Heart left ventricle (tissue), 13 donors: Measurements from ENCODE around the gene YWHAQ.

Experiments used
- POLR2A ChIP-seq, 2 donors: fragments of 450-650 bp; IDR thresholded peaks; one replicate each; pipeline ENCODE4 v1.6.1; 2017; ENCODE audit warnings: antibody characterized with exemption in 2 of 2, mild to moderate bottlenecking in 2 of 2, moderate library complexity in 2 of 2
- TF ChIP-seq, protein P1 (sequence below), 12 donors: fragments of 200-600 bp; sonication (generic) in 4 of 12; IDR thresholded peaks; one replicate each; pipeline versions ENCODE4 v1.5.0 to v1.8.0; 2018 to 2022; ENCODE audit warnings: antibody characterized with exemption in 12 of 12, mild to moderate bottlenecking in 5 of 12
- donor health status: ischemic (EF 13 %, LVEDD 7.1; RV severe dilation, severe dysfunction).
- donor health status: DM: no; HTN: yes; CAD: no.
- donor health status: DM: no; HTN: no; CAD: no.
- donor health status: ischemic (EF 25% LVEDD 6.9; RV normal size, moderate dysfunction).
- donor health status: ischemic (EF 25% LVEDD 5.7; RV mildly dilated, moderate dysfunction).
- donor health status: ischemic (EF 35%, LVEDD 5.7; RV mildly dilated, moderate dysfunction).
- donor health status: nonischemic (EF 11% LVEDD 7.7; RV severe dilation, severe dysfunction).
- donor health status: DM: yes; HTN: yes; CAD: no.
- donor health status: PGD.
- donor health status: ischemic (EF 29% LVEDD 5.4; RV normal size, mild dysfunction).
- donor health status: nonischemic (EF 23%, LVEDD 6.1; RV moderate dilation, normal function).

DNA sequence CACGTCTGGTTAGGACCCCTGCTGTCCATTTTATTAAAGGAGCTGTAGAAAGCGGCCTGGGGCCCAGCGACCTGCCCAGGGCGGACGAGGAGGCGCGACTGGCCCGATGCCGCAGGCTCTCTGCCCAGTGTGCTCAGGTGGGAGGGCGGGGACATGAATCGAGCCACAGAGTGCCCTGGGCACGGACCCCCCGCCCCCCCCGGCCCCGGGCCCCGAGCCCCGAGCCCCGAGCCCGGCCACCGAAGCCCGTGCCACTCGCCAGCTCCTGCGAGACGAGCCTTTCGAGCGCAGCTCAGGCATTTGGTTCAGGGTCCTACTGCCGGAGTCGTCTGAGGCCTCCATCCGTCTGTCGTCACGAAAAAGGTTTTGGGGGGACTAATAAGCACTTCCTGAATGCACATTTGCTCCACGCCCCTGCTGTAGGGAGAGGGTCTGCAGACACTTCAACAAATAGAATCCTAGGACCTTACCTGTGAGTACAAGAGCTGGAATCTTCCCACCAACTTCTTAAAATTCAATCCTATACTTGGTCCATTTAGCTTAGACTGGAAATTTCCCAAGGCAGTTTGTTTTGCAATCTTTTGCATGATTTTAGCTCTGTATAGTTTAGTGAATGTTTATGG lies 74.6 kb downstream of the YWHAQ start:
- no peak for TF ChIP-seq POLR2A (IDR thresholded peaks at IDR 0.05)
- TF ChIP-seq, protein P1, sequence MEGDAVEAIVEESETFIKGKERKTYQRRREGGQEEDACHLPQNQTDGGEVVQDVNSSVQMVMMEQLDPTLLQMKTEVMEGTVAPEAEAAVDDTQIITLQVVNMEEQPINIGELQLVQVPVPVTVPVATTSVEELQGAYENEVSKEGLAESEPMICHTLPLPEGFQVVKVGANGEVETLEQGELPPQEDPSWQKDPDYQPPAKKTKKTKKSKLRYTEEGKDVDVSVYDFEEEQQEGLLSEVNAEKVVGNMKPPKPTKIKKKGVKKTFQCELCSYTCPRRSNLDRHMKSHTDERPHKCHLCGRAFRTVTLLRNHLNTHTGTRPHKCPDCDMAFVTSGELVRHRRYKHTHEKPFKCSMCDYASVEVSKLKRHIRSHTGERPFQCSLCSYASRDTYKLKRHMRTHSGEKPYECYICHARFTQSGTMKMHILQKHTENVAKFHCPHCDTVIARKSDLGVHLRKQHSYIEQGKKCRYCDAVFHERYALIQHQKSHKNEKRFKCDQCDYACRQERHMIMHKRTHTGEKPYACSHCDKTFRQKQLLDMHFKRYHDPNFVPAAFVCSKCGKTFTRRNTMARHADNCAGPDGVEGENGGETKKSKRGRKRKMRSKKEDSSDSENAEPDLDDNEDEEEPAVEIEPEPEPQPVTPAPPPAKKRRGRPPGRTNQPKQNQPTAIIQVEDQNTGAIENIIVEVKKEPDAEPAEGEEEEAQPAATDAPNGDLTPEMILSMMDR (IDR thresholded peaks at IDR 0.05) = no peak
